Lower lobe of right lung (tissue), 2 donors: ENCODE results near the gene FAM98A. TPM values are rescaled to one million over a fixed set of nuclear protein-coding genes. Genes with fewer than 3 reads are reported as not detected.

Experiments used
- ATAC-seq, 2 donors: fragments of 200-7000 bp; cut with Tn5 transposase; one replicate each; pipeline ENCODE4 v1.9.1; 2020 to 2022; ENCODE audit warnings: mild to moderate bottlenecking in 2 of 2, moderate library complexity in 2 of 2
- DNase-seq: peaks from one replicate; pipeline ENCODE4 v3.0.0-alpha.2; 2020
- H3K27ac ChIP-seq: fragments of 200-600 bp; one replicate; pipeline ENCODE4 v1.8.0; 2022
- H3K27me3 ChIP-seq: fragments of 200-600 bp; one replicate; pipeline ENCODE4 v1.8.0; 2022; ENCODE audit warnings: low read depth
- H3K36me3 ChIP-seq: fragments of 200-600 bp; one replicate; pipeline ENCODE4 v1.8.0; 2022; ENCODE audit warnings: mild to moderate bottlenecking
- H3K4me1 ChIP-seq: fragments of 200-600 bp; one replicate; pipeline ENCODE4 v1.8.0; 2022
- H3K4me3 ChIP-seq: fragments of 200-600 bp; one replicate; pipeline ENCODE4 v1.8.0; 2022; ENCODE audit warnings: mild to moderate bottlenecking
- H3K9me3 ChIP-seq: fragments of 200-600 bp; one replicate; pipeline ENCODE4 v1.8.0; 2022
- intact Hi-C: fragments of 100-400 bp; cut with DNase I; formaldehyde crosslinking; loops from one replicate; pipeline ENCODE4 v1.11.0; 2022
- total RNA-seq: library from RNA; stranded (reverse); fragmentation: NEBNext Ultra II Directional; extraction: Animal tissue kit (Norgen Biotek cat#: 25700); gene quantifications from one replicate; pipeline ENCODE4 v1.2.1, GENCODE V29; 2021
- TF ChIP-seq, protein P1 (sequence below): fragments of 200-600 bp; IDR thresholded peaks from one replicate; pipeline ENCODE4 v1.8.0; 2022; ENCODE audit warnings: antibody characterized with exemption, mild to moderate bottlenecking
- donor health status: DM: no; HTN: yes; CAD: no; lungs with severe emphysema.

FAM98A gene
- total RNA-seq, 1 donor from 2014 or later: 40.4 TPM

DNA sequence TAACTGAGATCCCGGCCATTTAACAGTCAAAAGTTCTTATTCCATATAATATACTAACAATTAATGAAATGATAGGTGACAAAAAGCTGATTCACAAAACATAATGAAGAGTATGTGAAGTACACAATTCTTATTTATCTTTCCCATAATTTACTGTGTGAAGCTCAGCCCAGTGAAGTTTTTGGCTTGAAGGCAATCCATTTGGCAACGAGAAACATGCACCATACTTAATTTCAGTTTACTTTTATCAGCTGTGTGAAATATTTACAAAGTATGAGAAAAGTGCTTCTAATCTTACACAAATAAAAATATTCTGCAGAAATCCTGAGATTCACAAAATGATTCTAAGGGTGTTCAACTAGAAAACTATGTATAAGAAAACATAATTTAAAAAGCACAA lies 12.3 kb downstream of the FAM98A start:
- Histone ChIP-seq H3K36me3 (peaks cover 64% of the 10 kb centered on the region), H3K9me3 (no peaks in the 10 kb centered on the region), H3K4me1 (peaks cover 12% of the 10 kb centered on the region), H3K27ac (no peak overlapping the region), H3K27me3 (no peaks in the 10 kb centered on the region), H3K4me3 (no peak overlapping the region)
- no peak for DNase-seq
- ATAC-seq: no peak
- TF ChIP-seq, protein P1, sequence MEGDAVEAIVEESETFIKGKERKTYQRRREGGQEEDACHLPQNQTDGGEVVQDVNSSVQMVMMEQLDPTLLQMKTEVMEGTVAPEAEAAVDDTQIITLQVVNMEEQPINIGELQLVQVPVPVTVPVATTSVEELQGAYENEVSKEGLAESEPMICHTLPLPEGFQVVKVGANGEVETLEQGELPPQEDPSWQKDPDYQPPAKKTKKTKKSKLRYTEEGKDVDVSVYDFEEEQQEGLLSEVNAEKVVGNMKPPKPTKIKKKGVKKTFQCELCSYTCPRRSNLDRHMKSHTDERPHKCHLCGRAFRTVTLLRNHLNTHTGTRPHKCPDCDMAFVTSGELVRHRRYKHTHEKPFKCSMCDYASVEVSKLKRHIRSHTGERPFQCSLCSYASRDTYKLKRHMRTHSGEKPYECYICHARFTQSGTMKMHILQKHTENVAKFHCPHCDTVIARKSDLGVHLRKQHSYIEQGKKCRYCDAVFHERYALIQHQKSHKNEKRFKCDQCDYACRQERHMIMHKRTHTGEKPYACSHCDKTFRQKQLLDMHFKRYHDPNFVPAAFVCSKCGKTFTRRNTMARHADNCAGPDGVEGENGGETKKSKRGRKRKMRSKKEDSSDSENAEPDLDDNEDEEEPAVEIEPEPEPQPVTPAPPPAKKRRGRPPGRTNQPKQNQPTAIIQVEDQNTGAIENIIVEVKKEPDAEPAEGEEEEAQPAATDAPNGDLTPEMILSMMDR: no peak
- intact Hi-C loops: no loop called here

GRCh38 chr2:33583194-33583938 lies 15.7 kb downstream of the FAM98A start:
- Histone ChIP-seq H3K4me3 (no peak overlapping the region), H3K27me3 (no peaks in the 10 kb centered on the region), H3K36me3 (peaks cover 50% of the 10 kb centered on the region), H3K9me3 (no peaks in the 10 kb centered on the region), H3K27ac (no peak overlapping the region), H3K4me1 (peaks cover 16% of the 10 kb centered on the region)
- peak in 1 of 2 donors; percentile 58 for ATAC-seq
- intact Hi-C loops: no loop called here
- no peak for DNase-seq
- TF ChIP-seq, protein P1: peak; percentile 77

GRCh38 chr2:33581872-33582271 lies 17.2 kb downstream of the FAM98A start:
- TF ChIP-seq, protein P1: no peak
- H3K36me3 ChIP-seq: peaks cover 35% of the 10 kb centered on the region
- H3K27me3 ChIP-seq: no peaks in the 10 kb centered on the region
- no peak for ATAC-seq
- H3K9me3 ChIP-seq: no peaks in the 10 kb centered on the region
- intact Hi-C loops: no loop called here
- no peak for DNase-seq
- H3K4me3 ChIP-seq: no peak overlapping the region
- H3K4me1 ChIP-seq: peaks cover 20% of the 10 kb centered on the region
- H3K27ac ChIP-seq: no peak overlapping the region

DNA sequence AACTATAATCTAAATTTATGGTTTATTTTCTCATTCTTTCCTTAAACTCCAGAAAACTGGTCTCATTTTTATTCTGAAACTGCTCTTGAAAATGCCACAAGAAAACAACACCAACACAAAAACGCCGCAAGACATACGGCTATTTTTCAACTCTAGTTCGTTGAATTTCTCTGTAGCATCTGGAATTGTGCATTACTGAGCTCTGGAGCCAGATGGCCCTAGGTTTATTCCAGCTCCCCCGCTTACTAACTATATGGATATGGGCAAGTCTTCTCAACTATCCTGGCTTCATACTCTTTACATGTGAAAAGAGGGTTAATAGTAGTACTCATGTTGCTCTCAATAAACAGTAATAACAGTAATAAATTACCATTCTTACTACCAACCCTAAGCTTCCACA lies 19.9 kb downstream of the FAM98A start:
- no peak overlapping the region for H3K4me3 ChIP-seq
- TF ChIP-seq, protein P1: no peak
- H3K4me1 ChIP-seq: peaks cover 20% of the 10 kb centered on the region
- ATAC-seq (no peak), DNase-seq (no peak)
- no peaks in the 10 kb centered on the region for H3K27me3 ChIP-seq
- peaks cover 8% of the 10 kb centered on the region for H3K36me3 ChIP-seq
- H3K27ac ChIP-seq: no peak overlapping the region
- intact Hi-C loops: no loop called here
- no peaks in the 10 kb centered on the region for H3K9me3 ChIP-seq

- TF ChIP-seq, protein P1: no peak
- no peak overlapping the region for H3K4me3 ChIP-seq
- H3K36me3 ChIP-seq: no peaks in the 10 kb centered on the region
- intact Hi-C loops: no loop called here
- no peak overlapping the region for H3K27ac ChIP-seq
- ATAC-seq (no peak), DNase-seq (no peak)
- no peaks in the 10 kb centered on the region for H3K9me3 ChIP-seq
- peaks cover 13% of the 10 kb centered on the region for H3K4me1 ChIP-seq
- no peaks in the 10 kb centered on the region for H3K27me3 ChIP-seq
Measured at GRCh38 chr2:33577668-33578067, 21.4 kb downstream of the FAM98A start.
